AG09319 (cell line): ENCODE results near the gene VWA8.
"Not testable (repeated sequence)": the region's sequence is repeated elsewhere in the genome, so short reads cannot be mapped to it uniquely, and the experiment has no call there.

ENCODE experiments used
- DNase-seq: peaks from one replicate; pipeline ENCODE4 v3.0.0-alpha.2; 2010; ENCODE audit warnings: low read depth; ENCODE audit errors: extremely low read depth
- CTCF ChIP-seq: IDR thresholded peaks from 2 replicates; pipeline ENCODE4 v1.5.1; 2011; ENCODE audit warnings: low read depth, mild to moderate bottlenecking, inconsistent platforms, low read length, moderate library complexity

Gene VWA8

GRCh38 chr13:41648314-41648935 lies 312.5 kb downstream of the VWA8 start:
- TF ChIP-seq CTCF, result no peak

GRCh38 chr13:41647699-41648313 lies 313.1 kb downstream of the VWA8 start:
- DNase-seq, result not testable (repeated sequence)

More at GRCh38 chr13:41648314-41648935, 312.5 kb downstream of the VWA8 start:
- DNase-seq, result no peak

- DNase-seq, result peak; percentile 70
Observed at GRCh38 chr13:41645331-41645730, 315.6 kb downstream of the VWA8 start.

GRCh38 chr13:41644742-41645141 lies 316.2 kb downstream of the VWA8 start:
- TF ChIP-seq CTCF, result no peak
- no peak for DNase-seq

More at GRCh38 chr13:41645331-41645730, 315.6 kb downstream of the VWA8 start:
- TF ChIP-seq CTCF, result no peak

- TF ChIP-seq CTCF, result no peak
- no peak for DNase-seq
Observed at GRCh38 chr13:41643507-41643906, 317.4 kb downstream of the VWA8 start.

GRCh38 chr13:41641961-41642360 lies 318.9 kb downstream of the VWA8 start:
- TF ChIP-seq CTCF, result no peak
- no peak for DNase-seq

- no peak for TF ChIP-seq CTCF
- DNase-seq, result no peak
Observed at GRCh38 chr13:41641429-41641828, 319.5 kb downstream of the VWA8 start.
